HCT116 (cell line): ENCODE data around the gene GSTT2B. TPM values are rescaled to one million over a fixed set of nuclear protein-coding genes. Genes with fewer than 3 reads are reported as not detected.

Experiments used
- ATAC-seq: fragments of 200-7000 bp; cut with Tn5 transposase; 2 replicates; pipeline ENCODE4 v1.9.1; 2020; ENCODE audit warnings: mild to moderate bottlenecking, moderate library complexity
- BruUV-seq: library from RNA; stranded (reverse); fragments of 400-500 nt; replicated peaks from 2 replicates; lab custom pipeline; 2021; lab: Mats Ljungman, UMichigan
- CTCF ChIA-PET: fragments of 300-600 bp; sonication (Branson Sonifier 250); formaldehyde crosslinking; loops from one replicate; lab custom pipeline; 2021; ENCODE audit warnings: antibody characterized with exemption; lab: Charles Lee
- POLR2A ChIA-PET: fragments of 300-600, 350-600 bp; sonication (Branson Sonifier 250); formaldehyde crosslinking; loops from one replicate; lab custom pipeline; 2021; ENCODE audit warnings: antibody characterized with exemption; lab: Charles Lee
- RAD21 ChIA-PET, 2 experiments: fragments of 300-600 bp; sonication (Branson Sonifier 250); formaldehyde crosslinking; loops; one replicate each; lab custom pipeline; 2023; ENCODE audit warnings: low total read pairs in 2 of 2; ENCODE audit not compliant: uncharacterized antibody in 2 of 2, unreplicated experiment in 2 of 2, low non-redundant PET in 1 of 2; lab: Charles Lee
- DNase-seq: peaks from one replicate; pipeline ENCODE4 v3.0.0-alpha.2; 2010; ENCODE audit warnings: low read depth, low spot score
- H2AFZ ChIP-seq: fragments of 200-600 bp; shearing (Covaris generic), sonication (generic); 2 replicates; pipeline ENCODE4 v1.6.1; 2017; ENCODE audit warnings: low read depth, mixed run types, mixed read lengths, antibody characterized with exemption, low read length; ENCODE audit not compliant: poor library complexity, severe bottlenecking
- H3K27ac ChIP-seq: 2 replicates; pipeline ENCODE4 v1.5.1; 2012; ENCODE audit warnings: low read depth, low read length
- H3K27me3 ChIP-seq: fragments of 200-600 bp; sonication (generic); 2 replicates; pipeline ENCODE4 v1.6.1; 2016; ENCODE audit warnings: mixed run types, low read length, mixed read lengths; ENCODE audit not compliant: insufficient read depth
- H3K36me3 ChIP-seq, 2 experiments: fragments of 200-500 bp in 1 of 2; fragments of 200-600 bp in 1 of 2; sonication (Bioruptor generic) in 1 of 2; sonication (generic) in 1 of 2; 2 replicates each; pipeline versions ENCODE4 v1.5.1 to v1.6.1; 2014 to 2016; ENCODE audit warnings: low read length in 2 of 2, inconsistent platforms in 1 of 2, mixed read lengths in 1 of 2, mixed run types in 1 of 2; ENCODE audit not compliant: insufficient read depth in 2 of 2, control insufficient read depth in 1 of 2
- H3K4me1 ChIP-seq, 2 experiments: fragments of 200-600 bp in 1 of 2; sonication (generic) in 1 of 2; 2 replicates each; pipeline versions ENCODE4 v1.5.1 to v1.6.1; 2012 to 2017; ENCODE audit warnings: low read length in 2 of 2, inconsistent platforms in 1 of 2, mild to moderate bottlenecking in 1 of 2, mixed read lengths in 1 of 2, mixed run types in 1 of 2, moderate library complexity in 1 of 2; ENCODE audit not compliant: insufficient read depth in 2 of 2, control insufficient read depth in 1 of 2
- H3K4me2 ChIP-seq: fragments of 200-600 bp; sonication (generic); 2 replicates; pipeline ENCODE4 v1.6.1; 2017; ENCODE audit warnings: mixed run types, low read length, mixed read lengths
- H3K4me3 ChIP-seq, 2 experiments: fragments of 200-600 bp in 1 of 2; sonication (generic) in 1 of 2; replicated peaks in 1 of 2; 2 replicates each; pipeline ENCODE4 v1.5.1; 2011 to 2016; ENCODE audit warnings: low read length in 2 of 2, control low read depth in 1 of 2, low read depth in 1 of 2, mild to moderate bottlenecking in 1 of 2, mixed read lengths in 1 of 2, mixed run types in 1 of 2
- H3K79me2 ChIP-seq: fragments of 200-600 bp; sonication (generic); 2 replicates; pipeline ENCODE4 v1.6.1; 2017; ENCODE audit warnings: mild to moderate bottlenecking, mixed run types, low read length, moderate library complexity, mixed read lengths; ENCODE audit not compliant: insufficient read depth
- H3K9ac ChIP-seq: fragments of 200-600 bp; sonication (generic); 2 replicates; pipeline ENCODE4 v1.6.1; 2016; ENCODE audit warnings: low read length, mixed read lengths
- H3K9me2 ChIP-seq: fragments of 200-600 bp; sonication (generic), shearing (Covaris generic); 2 replicates; pipeline ENCODE4 v1.6.1; 2017; ENCODE audit warnings: mixed run types, mild to moderate bottlenecking, moderate library complexity; ENCODE audit not compliant: insufficient read depth
- H3K9me3 ChIP-seq, 2 experiments: fragments of 200-500 bp in 1 of 2; fragments of 200-600 bp in 1 of 2; sonication (Bioruptor generic) in 1 of 2; sonication (generic) in 1 of 2; 2 replicates each; pipeline ENCODE4 v1.6.1; 2014 to 2017; ENCODE audit warnings: low read length in 2 of 2, mixed read lengths in 2 of 2, inconsistent platforms in 1 of 2, low read depth in 1 of 2, mild to moderate bottlenecking in 1 of 2, mixed run types in 1 of 2, moderate library complexity in 1 of 2; ENCODE audit not compliant: control insufficient read depth in 1 of 2, insufficient read depth in 1 of 2
- H4K20me1 ChIP-seq: fragments of 200-600 bp; sonication (generic), shearing (Covaris generic); 2 replicates; pipeline ENCODE4 v1.6.1; 2017; ENCODE audit warnings: mixed run types, mild to moderate bottlenecking, moderate library complexity; ENCODE audit not compliant: insufficient read depth
- ELF1 ChIP-seq: IDR thresholded peaks from 2 replicates; pipeline ENCODE4 v1.6.1; 2012; ENCODE audit warnings: low read depth, borderline replicate concordance
- EZH2 ChIP-seq: fragments of 200-600 bp; sonication (generic); IDR thresholded peaks from 2 replicates; pipeline ENCODE4 v1.6.1; 2017; ENCODE audit warnings: antibody characterized with exemption, mixed run types
- FOSL1 ChIP-seq: IDR thresholded peaks from 2 replicates; pipeline ENCODE4 v1.6.1; 2012; ENCODE audit warnings: low read depth
- POLR2A ChIP-seq: IDR thresholded peaks from 2 replicates; pipeline ENCODE4 v1.7.0; 2011; ENCODE audit warnings: borderline replicate concordance; ENCODE audit not compliant: insufficient read depth, insufficient read length; ENCODE audit errors: extremely low read depth
- POLR2AphosphoS5 ChIP-seq: IDR thresholded peaks from 2 replicates; pipeline ENCODE4 v1.6.1; 2011; ENCODE audit warnings: mild to moderate bottlenecking, low read depth, low read length, moderate library complexity
- SIN3A ChIP-seq: IDR thresholded peaks from 2 replicates; pipeline ENCODE4 v1.6.1; 2012; ENCODE audit warnings: low read depth
- TCF7L2 ChIP-seq: IDR thresholded peaks from 2 replicates; pipeline ENCODE4 v1.7.0; 2011; ENCODE audit warnings: borderline replicate concordance, inconsistent platforms; ENCODE audit not compliant: insufficient read depth, insufficient read length; ENCODE audit errors: extremely low read depth
- YY1 ChIP-seq: IDR thresholded peaks from 2 replicates; pipeline ENCODE4 v1.6.1; 2011; ENCODE audit warnings: low read length, low read depth, moderate library complexity, mild to moderate bottlenecking; ENCODE audit not compliant: insufficient replicate concordance; ENCODE audit errors: extremely low read depth
- ZNF274 ChIP-seq: fragments of 200-500 bp; sonication (Bioruptor generic); IDR thresholded peaks from 2 replicates; pipeline ENCODE4 v1.6.1; 2014; ENCODE audit warnings: mild to moderate bottlenecking, low read depth, low read length, inconsistent platforms
- intact Hi-C: fragments of 100-400 bp; cut with micrococcal nuclease; formaldehyde crosslinking; loops from 2 replicates; pipeline ENCODE4 v1.10.0; 2022
- total RNA-seq: library from RNA; stranded (reverse); gene quantifications from one replicate; pipeline ENCODE4 v1.2.1, GENCODE V29; 2021; ENCODE audit not compliant: unreplicated experiment
- TF ChIP-seq, protein P1 (sequence below): IDR thresholded peaks from 2 replicates; pipeline ENCODE4 v1.6.1; 2011; ENCODE audit warnings: mild to moderate bottlenecking, low read length, moderate library complexity; ENCODE audit not compliant: insufficient replicate concordance; ENCODE audit errors: extremely low read depth
- TF ChIP-seq, protein P2 (sequence below): IDR thresholded peaks from 2 replicates; pipeline ENCODE4 v1.6.1; 2012
- TF ChIP-seq, protein P3 (sequence below): IDR thresholded peaks from 2 replicates; pipeline ENCODE4 v1.6.1; 2012; ENCODE audit warnings: low read depth
- TF ChIP-seq, protein P4 (sequence below): IDR thresholded peaks from 2 replicates; pipeline ENCODE4 v1.6.1; 2012

Gene GSTT2B
- total RNA-seq, 1 experiment from 2014 or later: 14.3 TPM

DNA sequence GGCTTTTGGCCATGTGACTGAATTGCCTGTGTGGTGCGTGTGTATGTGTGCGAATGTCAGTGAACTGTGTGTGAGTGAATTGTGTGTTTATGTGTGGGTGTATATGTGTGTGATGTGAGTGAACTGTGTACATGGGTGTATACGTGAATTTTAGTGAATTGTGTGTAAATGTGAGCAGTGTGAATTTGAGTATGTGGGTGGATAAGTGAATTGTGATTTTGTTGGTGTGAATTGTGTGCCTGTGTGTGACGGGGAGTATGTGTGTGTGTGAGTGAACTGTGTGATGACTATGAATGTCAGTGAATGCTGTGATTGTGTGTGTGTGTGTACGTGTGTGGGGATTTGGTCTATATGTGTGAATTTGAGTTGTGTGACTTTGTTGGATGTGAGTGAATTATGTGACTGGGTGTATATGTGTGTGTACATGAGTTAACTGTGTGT lies 9.2 kb upstream of the GSTT2B start:
- Histone ChIP-seq H3K9me3 (no peaks in the 10 kb centered on the region), H4K20me1 (no peaks in the 10 kb centered on the region), H3K27me3 (no peaks in the 10 kb centered on the region), H2AFZ (no peak overlapping the region), H3K4me1 (peaks cover 0 to 3% of the 10 kb centered on the region in 2 experiments; a peak in 1 of 4 replicates), H3K4me2 (no peak overlapping the region), H3K79me2 (peaks cover 32% of the 10 kb centered on the region), H3K9ac (no peak overlapping the region), H3K4me3 (no peak overlapping the region), H3K9me2 (no peaks in the 10 kb centered on the region), H3K36me3 (peaks cover 14 to 17% of the 10 kb centered on the region in 2 experiments; a peak in 3 of 4 replicates), H3K27ac (no peak overlapping the region; the same call in 1 of the 2 replicates)
- DNase-seq (no peak), ATAC-seq (no peak)
- POLR2A ChIA-PET: no interaction called here
- CTCF ChIA-PET: no interaction called here
- no TSS peak for BruUV-seq
- intact Hi-C loops: no loop called here
- peak; percentile 7 for TF ChIP-seq POLR2A
- no peak for TF ChIP-seq YY1
- RAD21 ChIA-PET: no interaction called here

DNA sequence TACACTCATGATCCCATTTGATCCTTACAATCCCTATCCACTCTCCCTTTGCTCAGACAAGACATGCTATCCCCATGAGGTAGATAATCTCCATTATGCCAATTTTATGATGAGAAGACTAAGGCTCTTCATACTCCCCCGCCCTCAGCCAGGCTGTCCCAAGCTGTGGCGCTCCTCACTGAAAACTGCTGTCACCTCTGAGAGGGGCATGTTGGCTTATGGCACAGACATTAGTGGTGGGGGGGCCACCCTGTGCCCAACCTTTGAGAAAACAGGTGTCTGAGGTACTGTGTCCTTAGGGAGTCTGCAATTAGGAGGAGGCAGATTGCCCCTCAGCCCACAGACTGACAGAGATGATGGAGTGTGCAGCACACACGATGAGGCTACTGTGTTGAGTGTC lies 8.1 kb upstream of the GSTT2B start:
- Histone ChIP-seq H4K20me1 (no peaks in the 10 kb centered on the region), H3K4me2 (no peak overlapping the region), H3K27me3 (no peaks in the 10 kb centered on the region), H3K9ac (no peak overlapping the region), H3K79me2 (peaks cover 32% of the 10 kb centered on the region), H3K4me1 (peaks cover 0 to 3% of the 10 kb centered on the region in 2 experiments; a peak in 1 of 4 replicates), H2AFZ (no peak overlapping the region), H3K36me3 (peaks cover 14 to 17% of the 10 kb centered on the region in 2 experiments; a peak in 3 of 4 replicates), H3K9me2 (no peaks in the 10 kb centered on the region), H3K9me3 (no peaks in the 10 kb centered on the region), H3K27ac (peak overlapping the region; percentile 45; the same call in 1 of the 2 replicates), H3K4me3 (no peak overlapping the region; a peak in 1 of 4 replicates)
- TF ChIP-seq EZH2: no peak
- no peak for TF ChIP-seq TCF7L2
- no peak for TF ChIP-seq POLR2A
- TF ChIP-seq POLR2AphosphoS5: no peak
- TF ChIP-seq, protein P1, sequence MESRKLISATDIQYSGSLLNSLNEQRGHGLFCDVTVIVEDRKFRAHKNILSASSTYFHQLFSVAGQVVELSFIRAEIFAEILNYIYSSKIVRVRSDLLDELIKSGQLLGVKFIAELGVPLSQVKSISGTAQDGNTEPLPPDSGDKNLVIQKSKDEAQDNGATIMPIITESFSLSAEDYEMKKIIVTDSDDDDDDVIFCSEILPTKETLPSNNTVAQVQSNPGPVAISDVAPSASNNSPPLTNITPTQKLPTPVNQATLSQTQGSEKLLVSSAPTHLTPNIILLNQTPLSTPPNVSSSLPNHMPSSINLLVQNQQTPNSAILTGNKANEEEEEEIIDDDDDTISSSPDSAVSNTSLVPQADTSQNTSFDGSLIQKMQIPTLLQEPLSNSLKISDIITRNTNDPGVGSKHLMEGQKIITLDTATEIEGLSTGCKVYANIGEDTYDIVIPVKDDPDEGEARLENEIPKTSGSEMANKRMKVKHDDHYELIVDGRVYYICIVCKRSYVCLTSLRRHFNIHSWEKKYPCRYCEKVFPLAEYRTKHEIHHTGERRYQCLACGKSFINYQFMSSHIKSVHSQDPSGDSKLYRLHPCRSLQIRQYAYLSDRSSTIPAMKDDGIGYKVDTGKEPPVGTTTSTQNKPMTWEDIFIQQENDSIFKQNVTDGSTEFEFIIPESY: no peak
- TF ChIP-seq, protein P2, sequence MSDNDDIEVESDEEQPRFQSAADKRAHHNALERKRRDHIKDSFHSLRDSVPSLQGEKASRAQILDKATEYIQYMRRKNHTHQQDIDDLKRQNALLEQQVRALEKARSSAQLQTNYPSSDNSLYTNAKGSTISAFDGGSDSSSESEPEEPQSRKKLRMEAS: no peak
- TF ChIP-seq, protein P3, sequence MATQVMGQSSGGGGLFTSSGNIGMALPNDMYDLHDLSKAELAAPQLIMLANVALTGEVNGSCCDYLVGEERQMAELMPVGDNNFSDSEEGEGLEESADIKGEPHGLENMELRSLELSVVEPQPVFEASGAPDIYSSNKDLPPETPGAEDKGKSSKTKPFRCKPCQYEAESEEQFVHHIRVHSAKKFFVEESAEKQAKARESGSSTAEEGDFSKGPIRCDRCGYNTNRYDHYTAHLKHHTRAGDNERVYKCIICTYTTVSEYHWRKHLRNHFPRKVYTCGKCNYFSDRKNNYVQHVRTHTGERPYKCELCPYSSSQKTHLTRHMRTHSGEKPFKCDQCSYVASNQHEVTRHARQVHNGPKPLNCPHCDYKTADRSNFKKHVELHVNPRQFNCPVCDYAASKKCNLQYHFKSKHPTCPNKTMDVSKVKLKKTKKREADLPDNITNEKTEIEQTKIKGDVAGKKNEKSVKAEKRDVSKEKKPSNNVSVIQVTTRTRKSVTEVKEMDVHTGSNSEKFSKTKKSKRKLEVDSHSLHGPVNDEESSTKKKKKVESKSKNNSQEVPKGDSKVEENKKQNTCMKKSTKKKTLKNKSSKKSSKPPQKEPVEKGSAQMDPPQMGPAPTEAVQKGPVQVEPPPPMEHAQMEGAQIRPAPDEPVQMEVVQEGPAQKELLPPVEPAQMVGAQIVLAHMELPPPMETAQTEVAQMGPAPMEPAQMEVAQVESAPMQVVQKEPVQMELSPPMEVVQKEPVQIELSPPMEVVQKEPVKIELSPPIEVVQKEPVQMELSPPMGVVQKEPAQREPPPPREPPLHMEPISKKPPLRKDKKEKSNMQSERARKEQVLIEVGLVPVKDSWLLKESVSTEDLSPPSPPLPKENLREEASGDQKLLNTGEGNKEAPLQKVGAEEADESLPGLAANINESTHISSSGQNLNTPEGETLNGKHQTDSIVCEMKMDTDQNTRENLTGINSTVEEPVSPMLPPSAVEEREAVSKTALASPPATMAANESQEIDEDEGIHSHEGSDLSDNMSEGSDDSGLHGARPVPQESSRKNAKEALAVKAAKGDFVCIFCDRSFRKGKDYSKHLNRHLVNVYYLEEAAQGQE: no peak
- TF ChIP-seq FOSL1: no peak
- TF ChIP-seq SIN3A: no peak
- TF ChIP-seq ZNF274: no peak
- no peak for TF ChIP-seq ELF1
- TF ChIP-seq, protein P4, sequence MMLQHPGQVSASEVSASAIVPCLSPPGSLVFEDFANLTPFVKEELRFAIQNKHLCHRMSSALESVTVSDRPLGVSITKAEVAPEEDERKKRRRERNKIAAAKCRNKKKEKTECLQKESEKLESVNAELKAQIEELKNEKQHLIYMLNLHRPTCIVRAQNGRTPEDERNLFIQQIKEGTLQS: no peak
- no peak for DNase-seq
- ChIA-PET POLR2A (no interaction called here), CTCF (no interaction called here), RAD21 (no interaction called here)
- BruUV-seq: no TSS peak
- intact Hi-C loops: no loop called here
- no peak for ATAC-seq
